ENCODE measurements around the gene MORF4L1.

DNA sequence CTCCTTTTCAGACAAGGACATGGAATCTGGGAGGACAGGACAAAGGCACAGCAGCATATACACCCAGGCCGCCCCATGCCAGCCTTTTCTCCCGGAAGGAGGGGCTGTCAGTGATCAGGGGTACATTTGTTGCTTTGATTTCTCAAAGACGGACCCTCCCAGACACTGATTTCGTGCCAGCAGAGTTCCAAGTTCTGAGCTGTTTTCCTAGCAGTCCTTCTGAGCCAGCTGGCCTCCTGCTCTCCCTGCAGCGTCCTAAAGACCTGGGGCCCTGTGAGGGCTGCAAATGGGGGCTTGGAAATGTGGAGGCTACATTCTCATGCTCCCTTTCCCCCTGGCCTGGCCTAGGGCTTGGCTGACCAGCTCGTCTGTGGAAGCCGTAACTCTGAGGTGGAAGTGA lies 49.8 kb downstream of the MORF4L1 start:
- no peak for TF ChIP-seq CTCF (IDR thresholded peaks at IDR 0.05)
- TF ChIP-seq POLR2A (IDR thresholded peaks at IDR 0.05): no peak

Measured in body of pancreas (tissue), 4 donors.